HepG2 (cell line): ENCODE data around the gene CAMSAP2. TPM values are rescaled to one million over a fixed set of nuclear protein-coding genes. Genes with fewer than 3 reads are reported as not detected.

Experiments used
- FOXC1 ChIP-seq: sonication (generic); formaldehyde crosslinking; IDR thresholded peaks from 2 replicates; pipeline ENCODE4 v1.8.0; 2022; ENCODE audit warnings: mild to moderate bottlenecking, missing genetic modification reagents, borderline replicate concordance
- NFYC ChIP-seq: IDR thresholded peaks from 2 replicates; pipeline ENCODE4 v1.6.1; 2016; ENCODE audit warnings: missing genetic modification reagents, missing compliant biosample characterization
- PITX1 ChIP-seq: sonication (generic); formaldehyde crosslinking; IDR thresholded peaks from 2 replicates; pipeline ENCODE4 v1.5.1; 2020; ENCODE audit warnings: mild to moderate bottlenecking, missing genetic modification reagents
- PLRG1 ChIP-seq: fragments of 450-650 bp; conservative IDR thresholded peaks from 2 replicates; pipeline ENCODE4 v1.6.1; 2016
- SP1 ChIP-seq, 2 experiments: fragments of 450-650 bp in 1 of 2; sonication (generic) in 1 of 2; formaldehyde crosslinking in 1 of 2; IDR thresholded peaks; 2 replicates each; pipeline versions ENCODE4 v1.4.0 to v1.6.1; 2016 to 2020; ENCODE audit warnings: missing genetic modification reagents in 1 of 2
- TCF7L2 ChIP-seq: IDR thresholded peaks from 2 replicates; pipeline ENCODE4 v1.6.1; 2011; ENCODE audit warnings: mild to moderate bottlenecking, low read depth, low read length, moderate library complexity
- YEATS2 ChIP-seq: sonication (generic); formaldehyde crosslinking; IDR thresholded peaks from 2 replicates; pipeline ENCODE4 v1.4.0; 2020; ENCODE audit warnings: missing genetic modification reagents, borderline replicate concordance
- ZBTB7B ChIP-seq: sonication (generic); formaldehyde crosslinking; IDR thresholded peaks from 2 replicates; pipeline ENCODE4 v1.4.0; 2020; ENCODE audit warnings: missing genetic modification reagents
- ZFP36 ChIP-seq: fragments of 150-350 bp; IDR thresholded peaks from 2 replicates; pipeline ENCODE4 v1.6.1; 2018; ENCODE audit warnings: borderline replicate concordance, low read length, low read depth; ENCODE audit not compliant: partially characterized antibody
- ZNF225 ChIP-seq: sonication (generic); formaldehyde crosslinking; IDR thresholded peaks from 2 replicates; pipeline ENCODE4 v1.4.0; 2020; ENCODE audit warnings: mild to moderate bottlenecking, missing genetic modification reagents
- ZNF530 ChIP-seq: sonication (generic); formaldehyde crosslinking; IDR thresholded peaks from 2 replicates; pipeline ENCODE4 v1.5.0; 2020; ENCODE audit warnings: low read depth, mild to moderate bottlenecking, missing genetic modification reagents
- ZNF652 ChIP-seq: IDR thresholded peaks from 2 replicates; pipeline ENCODE4 v1.6.1; 2016; ENCODE audit warnings: low read depth, borderline replicate concordance
- ZNF672 ChIP-seq: sonication (generic); formaldehyde crosslinking; IDR thresholded peaks from 2 replicates; pipeline ENCODE4 v1.8.1; 2022; ENCODE audit warnings: missing genetic modification reagents
- polyA plus RNA-seq, 8 experiments: library from polyadenylated mRNA; depleted of rRNA in 3 of 8; stranded (reverse) in 7 of 8; unstranded in 1 of 8; fragments of >200 nt; fragmentation: Illumina TruSeq in 4 of 8; extraction: Trizol in 4 of 8; gene quantifications; 2 replicates each; pipeline versions ENCODE4 v1.2.1 to v1.2.3, GENCODE V29; 2011 to 2016; ENCODE audit warnings: low read depth in 4 of 8, missing spikeins in 1 of 8, mixed read lengths in 1 of 8; ENCODE audit not compliant: insufficient read depth in 1 of 8
- total RNA-seq, 5 experiments: library from RNA; depleted of rRNA; stranded (reverse); fragments of >200 nt; fragmentation: Illumina TruSeq; extraction: Trizol; gene quantifications; 2 replicates each; pipeline ENCODE4 v1.2.3, GENCODE V29; 2016; ENCODE audit warnings: low read depth in 1 of 5
- TF ChIP-seq, protein P1 (sequence below), 2 experiments: sonication (generic) in 1 of 2; formaldehyde crosslinking in 1 of 2; IDR thresholded peaks; 2 replicates each; pipeline versions ENCODE4 v1.4.0 to v1.6.1; 2018 to 2020; ENCODE audit warnings: missing genetic modification reagents in 2 of 2, borderline replicate concordance in 1 of 2, low read depth in 1 of 2, mild to moderate bottlenecking in 1 of 2, missing biosample characterization in 1 of 2
- TF ChIP-seq, protein P2 (sequence below): sonication (generic); formaldehyde crosslinking; conservative IDR thresholded peaks from 2 replicates; pipeline ENCODE4 v1.5.0; 2020; ENCODE audit warnings: missing genetic modification reagents
- TF ChIP-seq, protein P3 (sequence below): sonication (generic); formaldehyde crosslinking; IDR thresholded peaks from 2 replicates; pipeline ENCODE4 v1.5.1; 2020; ENCODE audit warnings: missing genetic modification reagents, mild to moderate bottlenecking, borderline replicate concordance
- TF ChIP-seq, protein P4 (sequence below): sonication (generic); formaldehyde crosslinking; IDR thresholded peaks from 2 replicates; pipeline ENCODE4 v1.5.0; 2020; ENCODE audit warnings: missing genetic modification reagents
- TF ChIP-seq, protein P5 (sequence below): sonication (generic); formaldehyde crosslinking; IDR thresholded peaks from 2 replicates; pipeline ENCODE4 v1.4.0; 2020; ENCODE audit warnings: mild to moderate bottlenecking, missing genetic modification reagents
- TF ChIP-seq, protein P6 (sequence below): sonication (generic); formaldehyde crosslinking; IDR thresholded peaks from 2 replicates; pipeline ENCODE4 v1.4.0; 2020; ENCODE audit warnings: mild to moderate bottlenecking, missing genetic modification reagents

Gene CAMSAP2
- total and polyA plus RNA-seq, 2 of the 13 experiments (the other 11 are each of a cell fraction or from before 2014, with no cell fraction given) = 3.4 to 8.2 TPM

DNA sequence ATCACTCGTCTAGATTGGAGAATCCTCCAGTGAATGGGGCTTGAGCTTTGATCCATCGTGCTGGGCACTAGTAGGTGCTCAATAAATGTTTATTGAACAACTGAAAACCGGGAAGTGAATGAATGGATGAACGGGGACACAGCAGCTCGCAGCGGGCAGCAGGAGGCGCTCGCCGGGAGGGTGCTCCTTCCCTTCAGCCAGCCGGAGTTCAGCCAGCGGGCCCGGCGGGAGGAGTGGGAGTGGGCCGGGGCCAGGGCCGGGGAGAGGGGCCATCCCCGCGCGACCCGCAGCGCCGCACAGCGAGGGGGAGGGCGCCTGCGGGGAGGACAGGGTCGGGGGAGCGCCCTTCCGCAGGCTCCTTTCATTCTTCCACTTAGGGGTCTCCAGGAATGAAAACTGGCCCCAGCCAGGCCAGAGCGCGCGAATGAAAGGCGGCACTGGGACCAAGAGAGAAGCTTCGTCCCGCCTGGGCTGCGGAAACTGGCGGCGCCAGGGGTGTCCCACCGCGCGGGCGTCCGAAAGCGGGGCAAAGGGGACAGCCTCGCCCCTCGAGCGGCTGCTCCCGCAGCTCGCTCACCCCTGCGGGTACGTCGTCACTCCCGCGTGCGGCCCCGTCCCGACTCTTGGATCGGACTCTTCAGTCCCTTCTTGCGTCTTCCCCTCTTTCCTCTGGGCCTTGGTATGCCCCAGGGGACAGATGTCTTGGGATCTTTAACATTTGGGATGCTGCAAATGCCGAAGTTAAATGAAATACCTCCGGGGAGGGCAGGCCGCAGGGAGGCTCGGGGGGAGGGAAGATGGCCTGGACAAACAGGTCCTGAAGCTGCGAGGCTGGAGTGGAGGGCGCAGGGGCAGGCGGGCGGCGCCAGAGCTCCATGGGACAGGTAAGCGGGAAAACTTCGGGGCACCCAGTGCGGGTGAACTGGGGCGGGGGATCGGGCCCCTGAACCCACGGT lies 152.4 kb downstream of the CAMSAP2 start (continued):
- TF ChIP-seq, protein P1, sequence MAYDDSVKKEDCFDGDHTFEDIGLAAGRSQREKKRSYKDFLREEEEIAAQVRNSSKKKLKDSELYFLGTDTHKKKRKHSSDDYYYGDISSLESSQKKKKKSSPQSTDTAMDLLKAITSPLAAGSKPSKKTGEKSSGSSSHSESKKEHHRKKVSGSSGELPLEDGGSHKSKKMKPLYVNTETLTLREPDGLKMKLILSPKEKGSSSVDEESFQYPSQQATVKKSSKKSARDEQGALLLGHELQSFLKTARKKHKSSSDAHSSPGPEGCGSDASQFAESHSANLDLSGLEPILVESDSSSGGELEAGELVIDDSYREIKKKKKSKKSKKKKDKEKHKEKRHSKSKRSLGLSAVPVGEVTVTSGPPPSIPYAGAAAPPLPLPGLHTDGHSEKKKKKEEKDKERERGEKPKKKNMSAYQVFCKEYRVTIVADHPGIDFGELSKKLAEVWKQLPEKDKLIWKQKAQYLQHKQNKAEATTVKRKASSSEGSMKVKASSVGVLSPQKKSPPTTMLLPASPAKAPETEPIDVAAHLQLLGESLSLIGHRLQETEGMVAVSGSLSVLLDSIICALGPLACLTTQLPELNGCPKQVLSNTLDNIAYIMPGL (CRISPR knock-in tag; IDR thresholded peaks at IDR 0.05; ENCODE audit: borderline replicate concordance in 1 of 2, low read depth in 1 of 2) = peak; percentile 78 to 83; a peak in 3 of 4 replicates
- TF ChIP-seq PLRG1 = no peak
- TF ChIP-seq, protein P2, sequence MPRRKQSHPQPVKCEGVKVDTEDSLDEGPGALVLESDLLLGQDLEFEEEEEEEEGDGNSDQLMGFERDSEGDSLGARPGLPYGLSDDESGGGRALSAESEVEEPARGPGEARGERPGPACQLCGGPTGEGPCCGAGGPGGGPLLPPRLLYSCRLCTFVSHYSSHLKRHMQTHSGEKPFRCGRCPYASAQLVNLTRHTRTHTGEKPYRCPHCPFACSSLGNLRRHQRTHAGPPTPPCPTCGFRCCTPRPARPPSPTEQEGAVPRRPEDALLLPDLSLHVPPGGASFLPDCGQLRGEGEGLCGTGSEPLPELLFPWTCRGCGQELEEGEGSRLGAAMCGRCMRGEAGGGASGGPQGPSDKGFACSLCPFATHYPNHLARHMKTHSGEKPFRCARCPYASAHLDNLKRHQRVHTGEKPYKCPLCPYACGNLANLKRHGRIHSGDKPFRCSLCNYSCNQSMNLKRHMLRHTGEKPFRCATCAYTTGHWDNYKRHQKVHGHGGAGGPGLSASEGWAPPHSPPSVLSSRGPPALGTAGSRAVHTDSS (CRISPR knock-in tag) = no peak
- TF ChIP-seq ZBTB7B (CRISPR knock-in tag) = no peak
- TF ChIP-seq, protein P3, sequence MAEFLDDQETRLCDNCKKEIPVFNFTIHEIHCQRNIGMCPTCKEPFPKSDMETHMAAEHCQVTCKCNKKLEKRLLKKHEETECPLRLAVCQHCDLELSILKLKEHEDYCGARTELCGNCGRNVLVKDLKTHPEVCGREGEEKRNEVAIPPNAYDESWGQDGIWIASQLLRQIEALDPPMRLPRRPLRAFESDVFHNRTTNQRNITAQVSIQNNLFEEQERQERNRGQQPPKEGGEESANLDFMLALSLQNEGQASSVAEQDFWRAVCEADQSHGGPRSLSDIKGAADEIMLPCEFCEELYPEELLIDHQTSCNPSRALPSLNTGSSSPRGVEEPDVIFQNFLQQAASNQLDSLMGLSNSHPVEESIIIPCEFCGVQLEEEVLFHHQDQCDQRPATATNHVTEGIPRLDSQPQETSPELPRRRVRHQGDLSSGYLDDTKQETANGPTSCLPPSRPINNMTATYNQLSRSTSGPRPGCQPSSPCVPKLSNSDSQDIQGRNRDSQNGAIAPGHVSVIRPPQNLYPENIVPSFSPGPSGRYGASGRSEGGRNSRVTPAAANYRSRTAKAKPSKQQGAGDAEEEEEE (CRISPR knock-in tag) = no peak
- TF ChIP-seq SP1 (IDR thresholded peaks at IDR 0.05) = no peak
- TF ChIP-seq SP1 (CRISPR knock-in tag; IDR thresholded peaks at IDR 0.05) = no peak
- no peak for TF ChIP-seq NFYC (CRISPR knock-in tag)
- TF ChIP-seq FOXC1 (CRISPR knock-in tag) = no peak
- no peak; the same call in 1 of the 2 replicates for TF ChIP-seq PITX1
- TF ChIP-seq ZNF672 (CRISPR knock-in tag) = no peak
- TF ChIP-seq, protein P4, sequence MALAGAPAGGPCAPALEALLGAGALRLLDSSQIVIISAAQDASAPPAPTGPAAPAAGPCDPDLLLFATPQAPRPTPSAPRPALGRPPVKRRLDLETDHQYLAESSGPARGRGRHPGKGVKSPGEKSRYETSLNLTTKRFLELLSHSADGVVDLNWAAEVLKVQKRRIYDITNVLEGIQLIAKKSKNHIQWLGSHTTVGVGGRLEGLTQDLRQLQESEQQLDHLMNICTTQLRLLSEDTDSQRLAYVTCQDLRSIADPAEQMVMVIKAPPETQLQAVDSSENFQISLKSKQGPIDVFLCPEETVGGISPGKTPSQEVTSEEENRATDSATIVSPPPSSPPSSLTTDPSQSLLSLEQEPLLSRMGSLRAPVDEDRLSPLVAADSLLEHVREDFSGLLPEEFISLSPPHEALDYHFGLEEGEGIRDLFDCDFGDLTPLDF (CRISPR knock-in tag) = peak; percentile 18; the same call in 1 of the 2 replicates
- no peak for TF ChIP-seq YEATS2 (CRISPR knock-in tag)
- TF ChIP-seq TCF7L2 = no peak
- TF ChIP-seq, protein P5, sequence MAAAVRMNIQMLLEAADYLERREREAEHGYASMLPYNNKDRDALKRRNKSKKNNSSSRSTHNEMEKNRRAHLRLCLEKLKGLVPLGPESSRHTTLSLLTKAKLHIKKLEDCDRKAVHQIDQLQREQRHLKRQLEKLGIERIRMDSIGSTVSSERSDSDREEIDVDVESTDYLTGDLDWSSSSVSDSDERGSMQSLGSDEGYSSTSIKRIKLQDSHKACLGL (CRISPR knock-in tag) = no peak
- no peak for TF ChIP-seq ZNF530 (CRISPR knock-in tag)
- TF ChIP-seq ZFP36 = no peak
- TF ChIP-seq ZNF652 (CRISPR knock-in tag) = no peak
- TF ChIP-seq ZNF225 = no peak
- TF ChIP-seq, protein P6, sequence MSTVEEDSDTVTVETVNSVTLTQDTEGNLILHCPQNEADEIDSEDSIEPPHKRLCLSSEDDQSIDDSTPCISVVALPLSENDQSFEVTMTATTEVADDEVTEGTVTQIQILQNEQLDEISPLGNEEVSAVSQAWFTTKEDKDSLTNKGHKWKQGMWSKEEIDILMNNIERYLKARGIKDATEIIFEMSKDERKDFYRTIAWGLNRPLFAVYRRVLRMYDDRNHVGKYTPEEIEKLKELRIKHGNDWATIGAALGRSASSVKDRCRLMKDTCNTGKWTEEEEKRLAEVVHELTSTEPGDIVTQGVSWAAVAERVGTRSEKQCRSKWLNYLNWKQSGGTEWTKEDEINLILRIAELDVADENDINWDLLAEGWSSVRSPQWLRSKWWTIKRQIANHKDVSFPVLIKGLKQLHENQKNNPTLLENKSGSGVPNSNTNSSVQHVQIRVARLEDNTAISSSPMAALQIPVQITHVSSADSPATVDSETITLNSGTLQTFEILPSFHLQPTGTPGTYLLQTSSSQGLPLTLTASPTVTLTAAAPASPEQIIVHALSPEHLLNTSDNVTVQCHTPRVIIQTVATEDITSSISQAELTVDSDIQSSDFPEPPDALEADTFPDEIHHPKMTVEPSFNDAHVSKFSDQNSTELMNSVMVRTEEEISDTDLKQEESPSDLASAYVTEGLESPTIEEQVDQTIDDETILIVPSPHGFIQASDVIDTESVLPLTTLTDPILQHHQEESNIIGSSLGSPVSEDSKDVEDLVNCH (CRISPR knock-in tag) = no peak
